ENCODE measurements around the gene SP9. TPM values are rescaled to one million over a fixed set of nuclear protein-coding genes. Genes with fewer than 3 reads are reported as not detected.

The SP9 gene
- total and polyA plus RNA-seq, 10 of the 15 experiments (the other 5 are each of a cell fraction or from before 2014, with no cell fraction given) = not detected

DNA sequence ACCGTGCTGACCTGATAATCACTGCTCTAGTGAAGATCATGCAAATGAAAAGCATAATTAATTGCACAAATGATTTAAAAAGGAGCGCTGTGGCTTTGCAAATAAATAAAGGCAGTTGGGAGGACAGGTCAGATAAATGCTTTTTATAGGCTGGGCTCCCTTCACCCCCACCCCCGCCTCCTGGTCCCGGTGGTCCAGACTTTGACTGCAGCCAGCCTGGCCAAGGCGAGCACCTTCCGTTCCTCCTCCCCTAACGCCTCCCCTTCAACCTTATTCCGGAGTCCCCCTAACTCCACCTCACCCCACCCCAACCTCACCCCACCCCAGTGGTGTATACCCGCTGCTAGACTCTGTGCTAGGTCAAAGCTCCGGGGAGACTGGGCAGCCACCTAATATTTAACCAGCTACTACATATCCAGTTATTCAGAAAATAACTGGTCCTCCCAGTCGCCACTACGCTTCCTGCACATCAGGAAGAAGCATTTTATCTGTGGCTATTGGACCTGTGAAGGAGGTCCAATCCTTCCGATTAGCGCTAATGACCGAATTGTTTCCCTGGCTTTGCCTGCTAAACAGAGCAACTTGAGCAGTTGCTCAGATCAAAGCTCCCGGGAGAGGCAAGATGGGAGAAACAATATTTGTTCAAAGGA lies 3.7 kb upstream of the SP9 start:
- Histone ChIP-seq H4K20me1 (ENCODE audit: control insufficient read depth, insufficient read depth) (no peaks in the 10 kb centered on the region), H3K4me2 (ENCODE audit: control insufficient read depth, insufficient read depth) (no peak overlapping the region), H3K27ac (ENCODE audit: control insufficient read depth, insufficient read depth) (no peak overlapping the region), H2AFZ (ENCODE audit: control insufficient read depth, low read depth, low read length) (no peak overlapping the region), H3K4me3 (no peak overlapping the region), H3K9ac (ENCODE audit: control insufficient read depth, insufficient read depth, low read length) (no peak overlapping the region), H3K27me3 (replicated peaks in 1 of 2; ENCODE audit: control insufficient read depth in 2 of 2, insufficient read depth in 2 of 2, low read length in 1 of 2) (peaks cover 30 to 60% of the 10 kb centered on the region in 2 experiments), H3K4me1 (ENCODE audit: control insufficient read depth, insufficient read depth, low read length) (peaks cover 18% of the 10 kb centered on the region), H3K9me3 (replicated peaks; ENCODE audit: control insufficient read depth, insufficient read depth, low read length) (peaks cover 1% of the 10 kb centered on the region; the same call in 2 of the 3 replicates), H3K79me2 (ENCODE audit: control insufficient read depth, insufficient read depth, low read length) (no peaks in the 10 kb centered on the region), H3K36me3 (ENCODE audit: control insufficient read depth in 2 of 2, insufficient read depth in 2 of 2, low read length in 1 of 2) (no peaks in the 10 kb centered on the region)
- FAIRE-seq (no peak), DNase-seq (ENCODE audit: low read depth, low spot score) (no peak), ATAC-seq (no peak)
- ChIA-PET CTCF (interaction anchor here (0.9 to 1.9 kb wide), 2 partner anchors 10 to 17 kb away, joined by 3 to 13 read pairs; no protein-coding TSS in a partner anchor), POLR2A (no interaction called here), RAD21 (ENCODE audit: unreplicated experiment) (interaction anchor here (0.9 kb wide), 1 partner anchor 10 kb away, joined by 3 read pairs; no protein-coding TSS in a partner anchor), SMC1A (ENCODE audit: uncharacterized antibody, unreplicated experiment) (no interaction called here)
- 18% methylated on average over 15 of the region's 16 CpGs for WGBS (ENCODE audit: insufficient coverage, insufficient replicate concordance, low lambda C conversion rate, missing lambda C conversion rate)
- no TSS peak for BruUV-seq (replicated peaks)
- TF ChIP-seq SKIL (IDR thresholded peaks at IDR 0.05; ENCODE audit: low read depth, poor library complexity, severe bottlenecking) (no peak), GATAD2B (conservative IDR thresholded peaks at IDR 0.05; ENCODE audit: low read depth) (no peak)
- TF ChIP-seq, protein P1, sequence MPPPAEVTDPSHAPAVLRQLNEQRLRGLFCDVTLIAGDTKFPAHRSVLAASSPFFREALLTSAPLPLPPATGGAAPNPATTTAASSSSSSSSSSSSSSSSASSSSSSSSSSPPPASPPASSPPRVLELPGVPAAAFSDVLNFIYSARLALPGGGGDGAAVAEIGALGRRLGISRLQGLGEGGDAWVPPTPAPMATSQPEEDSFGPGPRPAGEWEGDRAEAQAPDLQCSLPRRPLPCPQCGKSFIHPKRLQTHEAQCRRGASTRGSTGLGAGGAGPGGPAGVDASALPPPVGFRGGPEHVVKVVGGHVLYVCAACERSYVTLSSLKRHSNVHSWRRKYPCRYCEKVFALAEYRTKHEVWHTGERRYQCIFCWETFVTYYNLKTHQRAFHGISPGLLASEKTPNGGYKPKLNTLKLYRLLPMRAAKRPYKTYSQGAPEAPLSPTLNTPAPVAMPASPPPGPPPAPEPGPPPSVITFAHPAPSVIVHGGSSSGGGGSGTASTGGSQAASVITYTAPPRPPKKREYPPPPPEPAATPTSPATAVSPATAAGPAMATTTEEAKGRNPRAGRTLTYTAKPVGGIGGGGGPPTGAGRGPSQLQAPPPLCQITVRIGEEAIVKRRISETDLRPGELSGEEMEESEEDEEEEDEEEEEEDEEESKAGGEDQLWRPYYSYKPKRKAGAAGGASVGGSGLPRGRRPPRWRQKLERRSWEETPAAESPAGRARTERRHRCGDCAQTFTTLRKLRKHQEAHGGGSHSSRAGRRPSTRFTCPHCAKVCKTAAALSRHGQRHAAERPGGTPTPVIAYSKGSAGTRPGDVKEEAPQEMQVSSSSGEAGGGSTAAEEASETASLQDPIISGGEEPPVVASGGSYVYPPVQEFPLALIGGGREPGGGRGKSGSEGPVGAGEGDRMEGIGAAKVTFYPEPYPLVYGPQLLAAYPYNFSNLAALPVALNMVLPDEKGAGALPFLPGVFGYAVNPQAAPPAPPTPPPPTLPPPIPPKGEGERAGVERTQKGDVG (CRISPR knock-in tag; IDR thresholded peaks at IDR 0.05) = no peak
- in situ Hi-C loops (cut with MboI) = no loop called here
- intact Hi-C loops (cut with micrococcal nuclease; ENCODE audit: unreplicated experiment) = loop anchor here (10.0 kb wide), 1 partner anchor 576 kb away; no protein-coding TSS in a partner anchor

Measured in GM12878 (cell line).